Mucosa of descending colon (tissue), 3 donors: ENCODE data around the gene CHST8. TPM values are rescaled to one million over a fixed set of nuclear protein-coding genes. Genes with fewer than 3 reads are reported as not detected.

ENCODE experiments used
- ATAC-seq: fragments of 200-7000 bp; cut with Tn5 transposase; one replicate; pipeline ENCODE4 v1.9.1; 2020; ENCODE audit warnings: mild to moderate bottlenecking, moderate library complexity
- DNase-seq, 3 donors: peaks; one replicate each; pipeline ENCODE4 v3.0.0-alpha.2; 2020
- H3K36me3 ChIP-seq: fragments of 200-600 bp; one replicate; pipeline ENCODE4 v1.8.0; 2021; ENCODE audit warnings: low read depth, mild to moderate bottlenecking
- H3K4me1 ChIP-seq: fragments of 200-600 bp; one replicate; pipeline ENCODE4 v1.8.0; 2021; ENCODE audit warnings: low read depth, mild to moderate bottlenecking
- H3K4me3 ChIP-seq: fragments of 200-600 bp; one replicate; pipeline ENCODE4 v1.8.0; 2021; ENCODE audit warnings: mild to moderate bottlenecking
- H3K9me3 ChIP-seq: fragments of 200-600 bp; one replicate; pipeline ENCODE4 v1.8.0; 2021; ENCODE audit warnings: mild to moderate bottlenecking
- intact Hi-C, 2 donors: fragments of 100-400 bp; cut with DNase I in 1 of 2; cut with micrococcal nuclease in 1 of 2; formaldehyde crosslinking; loops; one replicate each; pipeline versions ENCODE4 v1.11.0 to v1.11.1; 2022; cut with DNase I, micrococcal nuclease
- total RNA-seq, 3 donors: library from RNA; stranded (reverse); fragmentation: NEBNext Ultra II Directional in 2 of 3; extraction: Animal tissue kit (Norgen Biotek cat#: 25700) in 2 of 3; gene quantifications; one replicate each; pipeline versions ENCODE4 v1.2.1 to v1.2.4, GENCODE V29; 2021 to 2023
- TF ChIP-seq, protein P1 (sequence below): fragments of 200-600 bp; IDR thresholded peaks from one replicate; pipeline ENCODE4 v1.8.0; 2022; ENCODE audit warnings: antibody characterized with exemption, mild to moderate bottlenecking
- donor health status: DM: no; HTN: no; CAD: no; lungs with moderate emphysema.
- donor health status: DM: no; HTN: no; CAD: no.
- donor health status: DM: no; HTN: yes; CAD: no.

CHST8 gene
- total RNA-seq, 3 donors from 2014 or later = 0.31 TPM; not detected in 2

DNA sequence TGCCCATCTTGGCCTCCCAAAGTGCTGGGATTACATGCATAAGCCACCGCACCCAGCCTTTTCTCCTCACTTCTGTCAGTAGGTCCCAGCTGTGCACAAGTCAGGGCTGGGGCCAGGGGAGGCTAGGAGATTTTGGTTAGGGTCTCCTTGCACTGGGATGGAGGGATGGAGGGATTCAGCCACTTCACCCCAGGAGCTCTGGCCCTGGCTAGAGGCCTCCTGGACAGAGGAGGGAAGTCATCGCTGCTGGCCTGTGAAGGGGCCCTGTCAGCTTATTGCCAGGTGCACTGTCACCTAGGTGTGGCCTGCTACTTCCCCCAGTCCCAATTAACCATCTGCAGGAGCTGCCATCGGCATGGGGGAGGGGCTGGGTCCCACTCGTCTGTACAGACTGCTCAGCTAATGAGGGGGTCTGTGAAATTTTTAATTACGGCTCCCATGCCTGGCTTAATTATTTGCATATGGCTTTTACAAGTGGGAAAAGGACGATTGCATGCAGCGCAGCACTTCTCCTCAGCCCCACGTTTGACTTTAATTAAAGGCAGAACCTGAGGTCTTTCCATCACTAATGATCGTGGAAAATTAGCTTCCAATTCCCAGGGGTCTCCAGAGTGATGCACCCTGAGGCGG, 52.4 kb downstream of the CHST8 start:
- H3K36me3 ChIP-seq = no peaks in the 10 kb centered on the region
- intact Hi-C loops = no loop called here
- ATAC-seq (no peak), DNase-seq (no peak)
- no peaks in the 10 kb centered on the region for H3K9me3 ChIP-seq
- no peaks in the 10 kb centered on the region for H3K4me1 ChIP-seq
- TF ChIP-seq, protein P1, sequence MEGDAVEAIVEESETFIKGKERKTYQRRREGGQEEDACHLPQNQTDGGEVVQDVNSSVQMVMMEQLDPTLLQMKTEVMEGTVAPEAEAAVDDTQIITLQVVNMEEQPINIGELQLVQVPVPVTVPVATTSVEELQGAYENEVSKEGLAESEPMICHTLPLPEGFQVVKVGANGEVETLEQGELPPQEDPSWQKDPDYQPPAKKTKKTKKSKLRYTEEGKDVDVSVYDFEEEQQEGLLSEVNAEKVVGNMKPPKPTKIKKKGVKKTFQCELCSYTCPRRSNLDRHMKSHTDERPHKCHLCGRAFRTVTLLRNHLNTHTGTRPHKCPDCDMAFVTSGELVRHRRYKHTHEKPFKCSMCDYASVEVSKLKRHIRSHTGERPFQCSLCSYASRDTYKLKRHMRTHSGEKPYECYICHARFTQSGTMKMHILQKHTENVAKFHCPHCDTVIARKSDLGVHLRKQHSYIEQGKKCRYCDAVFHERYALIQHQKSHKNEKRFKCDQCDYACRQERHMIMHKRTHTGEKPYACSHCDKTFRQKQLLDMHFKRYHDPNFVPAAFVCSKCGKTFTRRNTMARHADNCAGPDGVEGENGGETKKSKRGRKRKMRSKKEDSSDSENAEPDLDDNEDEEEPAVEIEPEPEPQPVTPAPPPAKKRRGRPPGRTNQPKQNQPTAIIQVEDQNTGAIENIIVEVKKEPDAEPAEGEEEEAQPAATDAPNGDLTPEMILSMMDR = no peak
- H3K4me3 ChIP-seq = no peak overlapping the region

DNA sequence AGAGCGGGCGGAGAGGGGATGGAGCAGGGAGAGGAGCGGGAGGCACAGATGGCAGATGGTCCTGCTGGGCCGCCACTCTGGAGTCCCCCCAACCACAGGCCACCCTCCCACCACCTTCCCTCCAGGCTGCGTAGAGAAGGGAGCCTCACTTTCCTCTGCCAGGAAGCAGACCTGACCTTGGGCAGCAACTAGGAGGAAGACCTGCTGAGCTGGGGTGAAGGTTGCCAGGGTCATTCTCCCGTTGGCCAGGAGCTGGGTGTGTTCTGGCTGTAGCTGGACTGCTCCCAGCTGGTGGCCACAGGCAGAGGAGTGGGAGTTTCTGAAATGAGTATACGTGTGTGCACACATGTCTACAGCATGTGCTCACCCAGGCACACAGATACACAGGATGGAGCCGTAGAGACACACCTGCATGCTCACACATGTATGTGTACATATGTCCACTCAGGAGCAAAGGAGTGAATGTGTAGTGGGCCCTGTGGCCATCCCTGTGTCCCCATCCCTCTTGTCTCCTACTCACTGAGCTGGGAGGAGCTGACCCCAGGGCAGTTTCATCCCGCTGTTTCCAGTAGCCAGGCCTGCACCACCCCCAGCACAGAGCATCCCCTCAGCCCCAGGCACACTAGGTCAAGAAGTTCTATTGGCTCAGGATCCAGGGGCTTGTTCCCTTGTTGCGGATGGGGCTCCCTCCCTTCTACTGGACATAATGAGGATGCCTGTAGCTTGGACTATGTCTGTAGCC, 53.0 kb downstream of the CHST8 start:
- TF ChIP-seq, protein P1 = no peak
- no peak for ATAC-seq
- no peaks in the 10 kb centered on the region for H3K4me1 ChIP-seq
- no peak overlapping the region for H3K4me3 ChIP-seq
- H3K9me3 ChIP-seq = no peaks in the 10 kb centered on the region
- DNase-seq = no peak
- H3K36me3 ChIP-seq = no peaks in the 10 kb centered on the region
- intact Hi-C loops = no loop called here

DNA sequence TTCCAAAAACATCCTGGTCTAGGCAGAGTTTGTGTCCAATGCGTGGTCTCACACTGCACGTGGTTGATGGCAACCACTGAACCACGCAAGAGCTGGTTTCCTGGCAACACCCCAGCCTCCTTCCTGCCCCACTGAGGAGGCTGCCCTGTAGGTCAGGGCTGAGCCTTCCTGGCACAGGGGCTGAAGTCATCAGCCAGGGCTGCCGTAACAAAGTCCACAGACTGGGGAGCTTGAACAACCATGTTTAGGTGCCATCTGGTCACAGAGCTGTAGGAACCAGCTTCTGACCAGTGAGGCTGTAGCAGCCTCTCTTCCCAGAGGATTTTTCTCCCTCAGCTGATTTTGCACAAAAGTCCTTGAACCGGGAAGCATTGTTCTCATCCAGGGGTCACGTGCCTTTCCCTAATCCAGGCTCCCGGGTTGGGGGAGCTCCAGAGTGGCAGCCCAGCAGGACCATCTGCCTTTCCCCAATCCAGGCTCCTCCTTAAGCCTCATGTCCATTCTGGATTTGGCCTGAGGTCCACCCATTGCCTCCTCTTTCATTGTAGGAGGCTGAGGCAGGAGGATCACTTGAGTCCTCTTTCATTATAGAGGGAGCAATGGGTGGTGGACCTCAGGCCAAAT, 53.9 kb downstream of the CHST8 start:
- no peak for ATAC-seq
- H3K4me1 ChIP-seq = no peaks in the 10 kb centered on the region
- H3K4me3 ChIP-seq = no peak overlapping the region
- DNase-seq = no peak
- H3K9me3 ChIP-seq = no peaks in the 10 kb centered on the region
- intact Hi-C loops = no loop called here
- TF ChIP-seq, protein P1 = no peak
- no peaks in the 10 kb centered on the region for H3K36me3 ChIP-seq

DNA sequence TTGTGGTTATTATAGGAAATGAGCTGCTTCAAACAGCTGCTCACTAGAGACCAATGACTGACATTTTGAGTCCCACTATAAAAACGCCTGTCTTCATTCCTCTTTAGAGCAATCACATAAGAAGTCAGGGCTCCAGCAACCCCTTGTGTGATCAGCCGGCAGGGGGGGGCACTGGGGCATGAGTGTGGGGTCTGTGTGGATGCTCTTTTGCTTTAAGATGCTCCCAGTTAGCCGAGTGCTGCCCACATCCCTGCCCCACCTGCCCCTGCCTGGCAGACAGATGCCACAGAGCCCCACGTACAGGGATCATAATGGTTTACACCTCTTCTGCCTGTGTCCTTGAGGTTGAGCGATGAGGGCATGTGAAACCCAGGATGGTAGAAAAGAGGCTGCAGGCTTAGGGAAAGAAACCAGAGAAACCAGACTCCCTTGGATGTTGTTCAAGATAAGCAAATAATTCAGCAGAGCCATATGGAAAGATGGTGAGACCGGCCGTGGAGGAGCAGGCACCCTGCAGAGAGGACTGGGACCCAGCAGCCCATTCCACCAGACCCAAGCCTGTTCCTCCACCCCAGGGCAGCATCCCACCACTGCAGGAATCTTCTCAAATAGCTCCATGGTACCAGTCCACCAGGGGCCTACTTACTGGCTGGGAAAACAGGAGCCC, 55.4 kb downstream of the CHST8 start:
- DNase-seq = no peak
- no peak overlapping the region for H3K4me3 ChIP-seq
- TF ChIP-seq, protein P1 = no peak
- no peak for ATAC-seq
- intact Hi-C loops = no loop called here
- no peaks in the 10 kb centered on the region for H3K36me3 ChIP-seq
- H3K4me1 ChIP-seq = no peaks in the 10 kb centered on the region
- no peaks in the 10 kb centered on the region for H3K9me3 ChIP-seq

DNA sequence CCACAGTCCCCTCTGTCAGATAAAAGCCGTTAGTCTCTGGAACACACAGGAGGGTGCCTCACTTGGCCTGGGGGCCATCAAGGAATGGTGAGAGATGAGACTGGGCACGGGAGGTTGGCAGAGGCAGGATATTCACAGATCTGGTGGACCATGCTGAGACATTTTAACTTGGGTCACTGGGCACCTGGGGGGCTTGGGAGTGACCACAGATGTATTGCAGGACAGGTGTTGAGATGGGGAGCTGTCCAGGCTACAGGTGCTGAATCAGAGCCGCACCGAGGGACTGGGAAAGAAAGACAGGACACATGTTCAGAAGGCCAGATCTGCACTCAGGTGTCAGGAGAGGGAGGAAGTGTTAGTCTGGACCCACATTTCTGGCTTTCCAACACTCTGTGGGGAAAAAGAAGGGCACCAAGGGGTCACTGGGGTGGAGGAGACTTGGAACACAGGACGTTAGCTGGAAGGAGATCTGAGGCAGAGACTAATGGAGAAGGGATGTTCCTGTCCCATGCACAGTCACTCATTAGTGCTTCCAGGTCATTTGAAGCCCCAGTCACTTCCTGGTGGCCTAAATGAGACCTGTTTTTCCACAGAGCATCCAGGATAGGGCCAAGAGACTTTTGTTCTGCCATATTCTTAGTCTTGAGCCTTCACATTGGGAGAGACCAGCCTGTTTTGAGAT, 56.1 kb downstream of the CHST8 start:
- no peak for ATAC-seq
- no peak for DNase-seq
- H3K9me3 ChIP-seq = no peaks in the 10 kb centered on the region
- H3K4me1 ChIP-seq = no peaks in the 10 kb centered on the region
- H3K4me3 ChIP-seq = no peak overlapping the region
- no peaks in the 10 kb centered on the region for H3K36me3 ChIP-seq
- TF ChIP-seq, protein P1 = no peak
- intact Hi-C loops = no loop called here
